Type B pancreatic cell (in vitro differentiated cells): Measurements from ENCODE around the gene PRKCA. TPM values are rescaled to one million over a fixed set of nuclear protein-coding genes. Genes with fewer than 3 reads are reported as not detected.
"Not testable (repeated sequence)": the region's sequence is repeated elsewhere in the genome, so short reads cannot be mapped to it uniquely, and the experiment has no call there.

Source experiments
- DNase-seq: peaks from one replicate; pipeline ENCODE4 v3.0.0; 2021; ENCODE audit warnings: mixed read lengths; ENCODE audit not compliant: unreplicated experiment; ENCODE audit errors: extremely low spot score
- H3K27ac Mint-ChIP-seq: 2 replicates; pipeline ENCODE4 v1.8.0; 2021; ENCODE audit warnings: mild to moderate bottlenecking, mixed read lengths
- H3K27me3 Mint-ChIP-seq: 2 replicates; pipeline ENCODE4 v1.8.0; 2021; ENCODE audit warnings: mixed read lengths
- H3K36me3 Mint-ChIP-seq: 2 replicates; pipeline ENCODE4 v1.8.0; 2021; ENCODE audit warnings: mixed read lengths
- H3K4me1 Mint-ChIP-seq: one replicate; pipeline ENCODE4 v1.8.0; 2021; ENCODE audit warnings: mixed read lengths; ENCODE audit not compliant: unreplicated experiment
- H3K4me3 Mint-ChIP-seq: 2 replicates; pipeline ENCODE4 v1.8.0; 2021; ENCODE audit warnings: mild to moderate bottlenecking, mixed read lengths
- H3K9me3 Mint-ChIP-seq: 2 replicates; pipeline ENCODE4 v1.8.0; 2021; ENCODE audit warnings: mixed read lengths
- CTCF ChIP-seq: fragments of 200-600 bp; sonication (generic); conservative IDR thresholded peaks from 2 replicates; pipeline ENCODE4 v1.5.0; 2021; ENCODE audit warnings: antibody characterized with exemption, mild to moderate bottlenecking
- total RNA-seq: library from RNA; stranded (reverse); gene quantifications from 2 replicates; pipeline ENCODE4 v1.2.1, GENCODE V29; 2021; ENCODE audit warnings: low replicate concordance

PRKCA gene
- total RNA-seq, 1 donor from 2014 or later: 16.1 TPM

GRCh38 chr17:66451188-66452149 is 149.1 kb downstream of the PRKCA start:
- H3K27ac Mint-ChIP-seq: no peak overlapping the region
- peaks cover 10% of the 10 kb centered on the region for H3K27me3 Mint-ChIP-seq
- H3K4me3 Mint-ChIP-seq: no peak overlapping the region
- H3K36me3 Mint-ChIP-seq: no peaks in the 10 kb centered on the region
- peak; percentile 47 for TF ChIP-seq CTCF
- H3K4me1 Mint-ChIP-seq: peaks cover 32% of the 10 kb centered on the region
- no peak for DNase-seq
- peaks cover 5% of the 10 kb centered on the region for H3K9me3 Mint-ChIP-seq

- no peaks in the 10 kb centered on the region for H3K36me3 Mint-ChIP-seq
- H3K4me3 Mint-ChIP-seq: no peak overlapping the region
- H3K27me3 Mint-ChIP-seq: peaks cover 3% of the 10 kb centered on the region
- peaks cover 21% of the 10 kb centered on the region for H3K4me1 Mint-ChIP-seq
- H3K9me3 Mint-ChIP-seq: no peaks in the 10 kb centered on the region
- no peak for DNase-seq
- no peak for TF ChIP-seq CTCF
- no peak overlapping the region for H3K27ac Mint-ChIP-seq
Observed at GRCh38 chr17:66455060-66455459, 152.6 kb downstream of the PRKCA start.

DNA sequence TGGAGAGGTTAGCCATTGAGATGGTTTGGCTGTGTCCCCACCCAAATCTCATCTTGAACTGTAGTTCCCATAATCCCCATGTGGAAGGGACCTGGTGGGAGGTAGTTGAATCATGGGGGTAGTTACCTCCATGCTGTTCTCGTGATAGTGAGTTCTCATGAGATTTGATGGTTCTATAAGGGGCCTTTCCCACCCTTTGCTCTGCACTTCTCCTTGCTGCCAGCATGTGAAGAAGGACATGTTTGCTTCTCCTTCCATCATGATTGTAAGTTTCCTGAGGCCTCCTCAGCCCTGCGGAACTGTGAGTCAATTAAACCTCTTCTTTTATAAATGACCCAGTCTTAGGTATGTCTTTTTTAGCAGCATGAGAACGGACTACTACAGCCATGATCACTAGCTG is 155.1 kb downstream of the PRKCA start:
- H3K27me3 Mint-ChIP-seq, H3K27ac Mint-ChIP-seq, DNase-seq, H3K9me3 Mint-ChIP-seq, H3K4me1 Mint-ChIP-seq, H3K4me3 Mint-ChIP-seq, H3K36me3 Mint-ChIP-seq: not testable (repeated sequence)

- no peaks in the 10 kb centered on the region for H3K36me3 Mint-ChIP-seq
- H3K9me3 Mint-ChIP-seq: no peaks in the 10 kb centered on the region
- H3K4me1 Mint-ChIP-seq: peaks cover 12% of the 10 kb centered on the region
Observed at GRCh38 chr17:66458782-66459181, 156.4 kb downstream of the PRKCA start.

GRCh38 chr17:66459811-66460270 is 157.4 kb downstream of the PRKCA start:
- H3K27me3 Mint-ChIP-seq: no peaks in the 10 kb centered on the region
- no peak for TF ChIP-seq CTCF
- no peak for DNase-seq
- peaks cover 12% of the 10 kb centered on the region for H3K4me1 Mint-ChIP-seq
- H3K4me3 Mint-ChIP-seq: no peak overlapping the region
- no peaks in the 10 kb centered on the region for H3K9me3 Mint-ChIP-seq
- no peak overlapping the region for H3K27ac Mint-ChIP-seq
- no peaks in the 10 kb centered on the region for H3K36me3 Mint-ChIP-seq

More at GRCh38 chr17:66458782-66459181, 156.4 kb downstream of the PRKCA start:
- H3K4me3 Mint-ChIP-seq: no peak overlapping the region
- no peak for DNase-seq
- H3K27me3 Mint-ChIP-seq: no peaks in the 10 kb centered on the region
- no peak for TF ChIP-seq CTCF
- H3K27ac Mint-ChIP-seq: no peak overlapping the region

DNA sequence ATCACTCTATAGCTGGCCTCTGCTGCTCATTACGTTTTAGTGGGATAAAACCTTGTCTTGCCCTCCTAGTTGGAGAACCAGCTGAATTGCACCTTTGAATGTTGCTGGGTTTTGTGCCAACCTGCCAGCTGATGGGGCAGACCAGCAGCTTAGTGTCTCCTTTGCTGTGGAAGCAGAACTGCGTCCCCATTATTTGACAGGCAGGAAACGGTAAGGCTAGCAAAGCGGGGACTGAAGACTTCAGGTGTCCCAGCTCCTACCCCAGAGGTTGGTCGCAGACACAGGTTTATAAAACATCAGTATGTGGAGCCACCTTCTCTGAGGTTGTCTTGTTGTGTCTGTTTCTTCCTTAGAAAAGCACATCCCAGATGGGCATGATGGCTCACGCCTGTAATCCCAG is 158.1 kb downstream of the PRKCA start:
- Mint-ChIP-seq H3K9me3 (no peaks in the 10 kb centered on the region), H3K36me3 (no peaks in the 10 kb centered on the region), H3K4me1 (peaks cover 12% of the 10 kb centered on the region), H3K27me3 (no peaks in the 10 kb centered on the region), H3K27ac (no peak overlapping the region), H3K4me3 (no peak overlapping the region)
- no peak for TF ChIP-seq CTCF
- no peak for DNase-seq
